Activated CD4-positive, alpha-beta memory T cell treated with anti-CD3 and anti-CD28 coated beads, Interleukin-2, amount 10 ng/mL, durations not matched to agents 7 days and 5 days (primary cell): ENCODE data around the gene HLA-B. TPM values are rescaled to one million over a fixed set of nuclear protein-coding genes. Genes with fewer than 3 reads are reported as not detected.
A peak's percentile ranks its signal among the peaks of the same experiment; 100 is the strongest.
"Not testable (repeated sequence)": the region's sequence is repeated elsewhere in the genome, so short reads cannot be mapped to it uniquely, and the experiment has no call there.

Experiments used
- CTCF ChIA-PET: fragments of 350-600 bp; sonication (Branson Sonifier 250); formaldehyde crosslinking; loops from one replicate; lab custom pipeline; 2021; ENCODE audit warnings: antibody characterized with exemption, inconsistent platforms; lab: Charles Lee
- POLR2A ChIA-PET: fragments of 350-600 bp; sonication (Branson Sonifier 250); formaldehyde crosslinking; loops from one replicate; lab custom pipeline; 2021; ENCODE audit warnings: antibody characterized with exemption; lab: Charles Lee
- DNase-seq: peaks from one replicate; pipeline ENCODE4 v3.0.0-alpha.2; 2020
- H3K27ac Mint-ChIP-seq: one replicate; pipeline ENCODE4 v1.8.0; 2021; ENCODE audit warnings: mild to moderate bottlenecking, mixed read lengths
- H3K27me3 Mint-ChIP-seq: one replicate; pipeline ENCODE4 v1.8.0; 2021; ENCODE audit warnings: mixed read lengths
- H3K36me3 Mint-ChIP-seq: one replicate; pipeline ENCODE4 v1.8.0; 2021; ENCODE audit warnings: low read depth, mixed read lengths
- H3K4me1 Mint-ChIP-seq: one replicate; pipeline ENCODE4 v1.8.0; 2021; ENCODE audit warnings: mixed read lengths
- H3K4me3 Mint-ChIP-seq: one replicate; pipeline ENCODE4 v1.8.0; 2021; ENCODE audit warnings: mild to moderate bottlenecking, mixed read lengths
- H3K9me3 Mint-ChIP-seq: one replicate; pipeline ENCODE4 v1.8.0; 2021; ENCODE audit warnings: mixed read lengths
- total RNA-seq, 2 experiments: library from RNA; stranded (reverse); gene quantifications; one replicate each; pipeline ENCODE4 v1.2.3, GENCODE V29; 2021

Gene HLA-B
- total RNA-seq, 2 experiments from 2014 or later, result 5,151 to 5,157 TPM

GRCh38 chr6:31396422-31397152 is 39.6 kb upstream of the HLA-B start:
- DNase-seq, result peak; percentile 89
- no peaks in the 10 kb centered on the region for H3K9me3 Mint-ChIP-seq
- H3K27ac Mint-ChIP-seq, result no peak overlapping the region
- CTCF ChIA-PET, result interaction anchor here (1.2 to 4.9 kb wide), 4 partner anchors 43 to 87 kb away, joined by 3 to 46 read pairs (median 7); no protein-coding TSS in a partner anchor
- peaks cover 27% of the 10 kb centered on the region for H3K4me1 Mint-ChIP-seq
- no peak overlapping the region for H3K4me3 Mint-ChIP-seq
- H3K36me3 Mint-ChIP-seq, result no peaks in the 10 kb centered on the region
- POLR2A ChIA-PET, result no interaction called here
- peaks cover 2% of the 10 kb centered on the region for H3K27me3 Mint-ChIP-seq

GRCh38 chr6:31395832-31396231 is 38.9 kb upstream of the HLA-B start:
- POLR2A ChIA-PET, result no interaction called here
- H3K4me1 Mint-ChIP-seq, result peaks cover 20% of the 10 kb centered on the region

GRCh38 chr6:31394381-31394780 is 37.4 kb upstream of the HLA-B start:
- Mint-ChIP-seq H3K27ac (no peak overlapping the region), H3K9me3 (no peaks in the 10 kb centered on the region), H3K4me1 (peaks cover 15% of the 10 kb centered on the region), H3K36me3 (no peaks in the 10 kb centered on the region), H3K27me3 (no peaks in the 10 kb centered on the region), H3K4me3 (no peak overlapping the region)
- no peak for DNase-seq
- ChIA-PET CTCF (interaction anchor here (0.7 to 1.4 kb wide), 6 partner anchors 8 to 82 kb away, joined by 3 to 4 read pairs (median 3); no protein-coding TSS in a partner anchor), POLR2A (no interaction called here)

More at GRCh38 chr6:31395832-31396231, 38.9 kb upstream of the HLA-B start:
- H3K4me3 Mint-ChIP-seq, result no peak overlapping the region
- no peaks in the 10 kb centered on the region for H3K9me3 Mint-ChIP-seq
- peaks cover 2% of the 10 kb centered on the region for H3K27me3 Mint-ChIP-seq
- no peaks in the 10 kb centered on the region for H3K36me3 Mint-ChIP-seq
- no peak for DNase-seq
- no peak overlapping the region for H3K27ac Mint-ChIP-seq
- CTCF ChIA-PET, result interaction anchor here (1.3 kb wide), 1 partner anchor 46 kb away, joined by 5 read pairs; no protein-coding TSS in a partner anchor

GRCh38 chr6:31393932-31394331 is 37.0 kb upstream of the HLA-B start:
- CTCF ChIA-PET, result interaction anchor here (0.7 to 1.4 kb wide), 4 partner anchors 9 to 54 kb away, joined by 3 read pairs; no protein-coding TSS in a partner anchor
- Mint-ChIP-seq H3K27me3 (no peaks in the 10 kb centered on the region), H3K27ac (no peak overlapping the region), H3K36me3 (no peaks in the 10 kb centered on the region), H3K9me3 (no peaks in the 10 kb centered on the region), H3K4me3 (no peak overlapping the region), H3K4me1 (peaks cover 14% of the 10 kb centered on the region)
- POLR2A ChIA-PET, result no interaction called here
- DNase-seq, result no peak

GRCh38 chr6:31389802-31390132 is 32.8 kb upstream of the HLA-B start:
- not testable (repeated sequence) for H3K4me3 Mint-ChIP-seq, H3K27me3 Mint-ChIP-seq, H3K9me3 Mint-ChIP-seq, DNase-seq, H3K4me1 Mint-ChIP-seq, H3K27ac Mint-ChIP-seq, H3K36me3 Mint-ChIP-seq
- POLR2A ChIA-PET, result interaction anchor here (1.1 kb wide), 1 partner anchor 97 kb away, joined by 4 read pairs; no protein-coding TSS in a partner anchor
- CTCF ChIA-PET, result interaction anchor here (0.6 kb wide), 1 partner anchor 568 kb away, joined by 3 read pairs; no protein-coding TSS in a partner anchor

- H3K27ac Mint-ChIP-seq, H3K4me3 Mint-ChIP-seq, H3K9me3 Mint-ChIP-seq, H3K27me3 Mint-ChIP-seq, POLR2A ChIA-PET, DNase-seq, H3K36me3 Mint-ChIP-seq, H3K4me1 Mint-ChIP-seq, CTCF ChIA-PET: not testable (repeated sequence)
Observed at GRCh38 chr6:31388916-31389801, 32.2 kb upstream of the HLA-B start.

GRCh38 chr6:31386977-31387376 is 30.0 kb upstream of the HLA-B start:
- Mint-ChIP-seq H3K4me1 (peaks cover 1% of the 10 kb centered on the region), H3K4me3 (no peak overlapping the region), H3K27ac (no peak overlapping the region), H3K27me3 (peaks cover 8% of the 10 kb centered on the region), H3K9me3 (no peaks in the 10 kb centered on the region), H3K36me3 (no peaks in the 10 kb centered on the region)
- ChIA-PET CTCF (no interaction called here), POLR2A (interaction anchor here (1.8 kb wide), 1 partner anchor 11 kb away, joined by 3 read pairs; no protein-coding TSS in a partner anchor)
- no peak for DNase-seq

GRCh38 chr6:31386099-31386498 is 29.1 kb upstream of the HLA-B start:
- no peak overlapping the region for H3K4me3 Mint-ChIP-seq
- peaks cover 1% of the 10 kb centered on the region for H3K4me1 Mint-ChIP-seq
- POLR2A ChIA-PET, result interaction anchor here (0.9 to 1.8 kb wide), 2 partner anchors 10 to 25 kb away, joined by 3 read pairs; no protein-coding TSS in a partner anchor
- no peak overlapping the region for H3K27ac Mint-ChIP-seq
- H3K9me3 Mint-ChIP-seq, result no peaks in the 10 kb centered on the region
- peaks cover 15% of the 10 kb centered on the region for H3K27me3 Mint-ChIP-seq
- no peak for DNase-seq
- CTCF ChIA-PET, result no interaction called here
- H3K36me3 Mint-ChIP-seq, result no peaks in the 10 kb centered on the region

- ChIA-PET POLR2A (no interaction called here), CTCF (no interaction called here)
- H3K9me3 Mint-ChIP-seq, result no peaks in the 10 kb centered on the region
- no peaks in the 10 kb centered on the region for H3K36me3 Mint-ChIP-seq
- peaks cover 24% of the 10 kb centered on the region for H3K27me3 Mint-ChIP-seq
- H3K4me3 Mint-ChIP-seq, result no peak overlapping the region
- H3K4me1 Mint-ChIP-seq, result peaks cover 1% of the 10 kb centered on the region
- no peak for DNase-seq
- no peak overlapping the region for H3K27ac Mint-ChIP-seq
Observed at GRCh38 chr6:31385041-31385440, 28.1 kb upstream of the HLA-B start.

- CTCF ChIA-PET, result interaction anchor here (0.9 to 1.1 kb wide), 2 partner anchors 15 to 17 kb away, joined by 3 read pairs; no protein-coding TSS in a partner anchor
- peaks cover 1% of the 10 kb centered on the region for H3K4me1 Mint-ChIP-seq
- no peak overlapping the region for H3K4me3 Mint-ChIP-seq
- H3K27ac Mint-ChIP-seq, result no peak overlapping the region
- H3K27me3 Mint-ChIP-seq, result peaks cover 35% of the 10 kb centered on the region
- H3K36me3 Mint-ChIP-seq, result no peaks in the 10 kb centered on the region
- POLR2A ChIA-PET, result no interaction called here
- no peaks in the 10 kb centered on the region for H3K9me3 Mint-ChIP-seq
- DNase-seq, result no peak
Observed at GRCh38 chr6:31383149-31383548, 26.2 kb upstream of the HLA-B start.

- Mint-ChIP-seq H3K36me3 (no peaks in the 10 kb centered on the region), H3K4me3 (no peak overlapping the region), H3K27ac (no peak overlapping the region), H3K27me3 (peaks cover 41% of the 10 kb centered on the region), H3K9me3 (no peaks in the 10 kb centered on the region), H3K4me1 (peaks cover 1% of the 10 kb centered on the region)
- DNase-seq, result no peak
- POLR2A ChIA-PET, result interaction anchor here (1.2 kb wide), 1 partner anchor 109 kb away, joined by 3 read pairs; no protein-coding TSS in a partner anchor
- CTCF ChIA-PET, result interaction anchor here (1.4 to 2.2 kb wide), 2 partner anchors 15 to 245 kb away, joined by 3 to 14 read pairs; no protein-coding TSS in a partner anchor
Observed at GRCh38 chr6:31381666-31382065, 24.7 kb upstream of the HLA-B start.

GRCh38 chr6:31379850-31380249 is 22.9 kb upstream of the HLA-B start:
- Mint-ChIP-seq H3K36me3 (no peaks in the 10 kb centered on the region), H3K9me3 (no peaks in the 10 kb centered on the region), H3K4me3 (no peak overlapping the region), H3K4me1 (peaks cover 1% of the 10 kb centered on the region), H3K27ac (no peak overlapping the region), H3K27me3 (peaks cover 43% of the 10 kb centered on the region)
- no peak for DNase-seq
- CTCF ChIA-PET, result interaction anchor here (2.2 kb wide), 1 partner anchor 13 kb away, joined by 14 read pairs; no protein-coding TSS in a partner anchor
- POLR2A ChIA-PET, result interaction anchor here (1.5 kb wide), 1 partner anchor 21 kb away, joined by 7 read pairs; no protein-coding TSS in a partner anchor
